NCI-H2107 treated with DMSO at 0.1 percent for 48 hours (cell line): Measurements from ENCODE around the gene ANKRD39.

Experiments
- DNase-seq: peaks from one replicate; lab custom pipeline; 2025; ENCODE audit not compliant: unreplicated experiment; lab: John Stamatoyannopoulos, UW

The ANKRD39 gene

GRCh38 chr2:96831679-96832078, 26.1 kb downstream of the ANKRD39 start:
- peak; percentile 13 for DNase-seq

GRCh38 chr2:96830044-96830562, 27.7 kb downstream of the ANKRD39 start:
- no peak for DNase-seq

DNA sequence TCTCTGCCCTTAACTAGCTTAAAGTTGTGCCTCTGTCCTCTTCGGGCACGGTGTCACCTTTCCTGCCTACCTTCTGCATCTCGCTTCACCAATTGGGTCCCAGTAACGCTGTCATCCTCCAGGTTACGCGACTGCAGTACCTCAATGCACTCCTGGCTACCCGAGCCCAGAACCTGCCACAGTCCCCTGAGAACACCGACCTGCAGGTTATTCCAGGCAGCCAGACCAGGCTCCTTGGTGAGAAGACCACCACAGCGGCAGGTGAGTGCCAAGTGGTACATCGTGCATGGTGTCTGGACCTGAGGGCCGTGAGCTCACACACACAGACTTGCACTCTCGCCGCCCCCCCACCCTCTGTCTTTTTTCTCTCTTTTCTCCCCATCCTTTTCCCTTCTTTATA, 28.9 kb downstream of the ANKRD39 start:
- DNase-seq, result no peak

GRCh38 chr2:96828436-96828835, 29.4 kb downstream of the ANKRD39 start:
- no peak for DNase-seq

GRCh38 chr2:96826546-96827278, 31.1 kb downstream of the ANKRD39 start:
- no peak for DNase-seq

DNA sequence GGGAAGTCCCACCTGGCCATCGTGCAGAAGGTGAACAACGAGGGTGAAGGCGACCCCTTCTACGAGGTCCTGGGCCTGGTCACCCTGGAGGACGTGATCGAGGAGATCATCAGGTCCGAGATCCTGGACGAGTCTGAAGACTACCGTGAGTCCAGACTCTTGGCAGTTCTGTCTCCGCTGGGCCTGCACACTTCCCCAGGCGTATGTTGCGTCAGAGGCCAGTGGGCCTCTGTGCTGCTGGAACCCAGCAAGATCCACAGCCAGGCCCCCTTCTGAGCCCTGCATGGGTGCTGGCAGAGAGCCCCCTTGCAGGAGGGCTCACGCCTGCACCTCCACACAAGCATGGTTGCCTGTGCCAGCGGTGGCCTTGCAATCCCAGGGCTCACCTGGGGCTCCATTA, 32.8 kb downstream of the ANKRD39 start:
- DNase-seq, result no peak

GRCh38 chr2:96824079-96824870, 33.5 kb downstream of the ANKRD39 start:
- DNase-seq, result no peak

- no peak for DNase-seq
These were observed 34.6 kb downstream of the ANKRD39 start for GRCh38 chr2:96823198-96823597.

DNA sequence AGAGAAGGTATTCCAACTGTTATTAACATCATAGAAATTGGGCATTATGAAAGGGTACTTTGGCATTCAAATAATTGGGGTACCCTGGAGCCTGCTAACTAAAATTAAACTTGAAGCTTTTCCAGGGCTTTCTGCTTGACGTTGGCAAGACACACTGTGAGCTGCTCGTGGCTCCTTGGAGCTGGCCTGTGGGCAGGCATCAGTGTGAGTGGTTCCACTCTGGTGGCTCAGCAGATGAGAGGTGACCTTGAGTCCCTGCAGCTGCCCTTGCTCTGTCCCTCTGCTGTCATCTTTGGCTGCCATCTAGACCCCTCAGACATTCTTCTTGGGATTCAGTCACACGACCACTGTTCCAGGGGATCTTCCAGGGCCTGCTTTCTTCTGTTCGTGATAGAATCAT, 35.0 kb downstream of the ANKRD39 start:
- DNase-seq, result no peak

DNA sequence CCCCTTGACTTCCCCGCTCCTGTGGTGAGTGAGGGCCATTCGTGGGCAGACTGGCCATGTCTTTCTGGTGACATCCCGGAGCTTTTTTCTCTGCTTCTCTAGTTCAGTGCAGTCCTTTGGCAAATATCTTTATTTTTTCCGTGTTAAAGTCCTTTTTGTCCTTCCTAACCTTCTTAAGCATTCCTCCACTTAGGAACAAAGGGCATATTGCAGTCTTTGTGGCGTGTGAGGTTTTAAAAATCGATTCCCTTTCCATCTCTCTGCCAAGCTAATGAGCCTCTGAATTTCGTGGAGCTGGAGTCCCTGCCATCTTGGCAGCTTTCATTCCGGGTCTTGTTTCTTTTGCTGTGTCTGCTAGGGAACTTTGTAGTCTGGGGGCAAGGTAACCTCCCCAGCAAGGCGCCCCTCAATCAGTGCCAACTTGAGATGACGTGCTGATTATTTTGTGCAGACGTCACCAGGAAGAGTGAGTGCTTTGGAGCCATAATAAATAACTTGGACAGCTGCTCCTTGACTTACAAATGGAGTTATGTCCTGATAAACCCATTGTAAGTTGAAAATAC, 36.6 kb downstream of the ANKRD39 start:
- DNase-seq, result peak; percentile 23

DNA sequence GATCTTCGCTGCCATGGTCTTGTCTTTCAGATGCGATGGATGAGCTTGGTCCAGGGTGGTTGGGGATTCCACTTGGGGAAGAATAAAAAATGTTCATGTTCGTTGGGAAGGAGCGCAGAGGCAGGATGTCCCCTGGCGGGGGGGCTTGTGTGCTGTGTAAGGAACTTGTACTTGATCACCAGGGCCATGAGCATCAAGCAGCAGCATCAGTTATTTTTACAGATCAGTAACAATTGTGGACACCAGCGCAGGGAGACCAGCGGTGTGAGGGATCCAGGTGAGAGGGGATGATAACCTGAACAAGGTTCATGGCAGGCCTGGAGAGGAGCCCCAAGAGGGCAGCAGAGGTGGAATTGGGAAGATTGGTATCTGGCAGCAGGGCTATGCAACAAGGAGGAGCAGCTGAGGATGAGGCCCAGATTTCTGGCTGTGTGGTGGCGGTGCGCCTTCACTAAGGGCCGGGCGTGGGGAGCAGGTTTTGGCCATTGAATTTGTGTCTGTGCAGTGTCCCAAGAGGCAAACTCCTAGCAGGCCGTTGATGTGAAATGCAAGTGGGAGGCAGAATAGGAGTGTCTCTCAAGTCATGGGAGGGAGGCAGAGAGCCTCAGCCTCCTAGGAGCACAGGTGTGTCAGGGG, 37.8 kb downstream of the ANKRD39 start:
- DNase-seq, result no peak

- no peak for DNase-seq
These were observed 38.5 kb downstream of the ANKRD39 start for GRCh38 chr2:96819128-96819875.

- DNase-seq, result no peak
These were observed 39.9 kb downstream of the ANKRD39 start for GRCh38 chr2:96817882-96818281.

- DNase-seq, result no peak
These were observed 40.7 kb downstream of the ANKRD39 start for GRCh38 chr2:96816836-96817702.

DNA sequence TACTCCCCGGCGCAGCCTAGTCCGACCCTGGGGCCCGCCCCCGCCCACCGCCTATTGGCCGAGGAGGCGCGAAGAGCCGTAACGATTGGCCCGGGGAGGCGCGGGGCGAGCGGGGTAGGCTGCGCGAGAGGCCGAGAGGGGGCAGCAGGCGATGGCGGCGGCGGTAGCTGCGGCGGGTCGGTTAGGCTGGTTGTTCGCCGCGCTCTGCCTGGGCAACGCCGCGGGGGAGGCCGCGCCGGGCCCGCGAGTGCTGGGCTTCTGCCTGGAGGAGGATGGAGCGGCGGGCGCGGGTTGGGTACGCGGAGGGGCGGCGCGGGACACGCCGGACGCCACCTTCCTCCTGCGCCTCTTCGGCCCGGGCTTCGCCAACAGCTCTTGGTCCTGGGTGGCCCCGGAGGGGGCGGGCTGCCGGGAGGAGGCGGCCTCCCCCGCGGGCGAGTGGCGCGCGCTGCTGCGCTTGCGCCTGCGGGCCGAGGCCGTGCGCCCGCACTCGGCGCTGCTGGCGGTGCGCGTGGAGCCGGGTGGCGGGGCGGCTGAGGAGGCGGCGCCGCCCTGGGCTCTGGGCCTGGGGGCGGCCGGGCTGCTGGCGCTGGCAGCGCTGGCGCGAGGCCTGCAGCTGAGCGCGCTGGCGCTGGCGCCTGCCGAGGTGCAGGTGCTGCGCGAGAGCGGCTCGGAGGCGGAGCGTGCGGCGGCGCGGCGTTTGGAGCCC, 41.5 kb downstream of the ANKRD39 start, which contains the start of gene CNNM3:
Gene CNNM3 (plus strand): TSS at position 142 of the 709 bp plus-strand sequence. CDS start 10 bp downstream, at position 152.
- DNase-seq, result peak; percentile 77

DNA sequence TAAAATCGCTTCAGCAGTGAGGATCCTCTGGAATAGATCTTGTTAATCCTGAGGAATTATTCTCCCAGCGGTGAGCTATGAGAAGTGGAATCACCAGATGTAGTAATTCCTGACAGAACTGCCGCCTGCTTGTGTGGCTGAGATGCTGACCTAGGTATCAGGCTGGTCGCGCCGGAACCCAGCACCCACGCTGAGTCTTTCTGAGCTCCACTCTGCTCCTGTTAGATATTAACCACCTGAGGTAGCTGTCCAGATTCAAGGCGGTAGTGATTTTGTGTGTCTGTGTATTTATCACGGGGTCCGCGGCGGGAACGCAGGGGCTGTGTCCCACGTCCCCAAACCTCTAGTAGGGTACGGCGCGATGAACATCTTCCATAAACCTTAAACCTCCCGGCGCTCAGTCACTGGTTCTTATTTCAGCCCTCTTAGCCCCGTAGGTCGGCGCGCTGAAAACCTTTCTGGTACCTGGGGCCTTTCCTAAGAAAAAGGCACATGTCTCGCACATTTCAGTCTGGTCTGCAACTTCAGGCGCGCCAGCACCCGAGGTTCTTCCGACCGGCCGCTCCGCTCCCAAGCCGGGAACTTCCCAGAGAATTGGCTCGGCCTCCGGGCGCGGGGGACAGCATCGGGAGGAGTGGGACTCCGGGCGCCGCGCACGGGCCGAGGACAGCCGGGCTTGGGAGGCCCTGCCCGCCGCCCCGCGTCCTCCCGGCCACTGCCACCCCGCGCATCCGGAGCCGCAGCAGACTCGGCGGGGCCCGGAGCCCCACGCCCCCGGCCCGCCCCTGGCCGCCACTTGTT, 42.3 kb downstream of the ANKRD39 start:
- DNase-seq, result no peak

- DNase-seq, result no peak
These were observed 44.2 kb downstream of the ANKRD39 start for GRCh38 chr2:96813656-96814055.

DNA sequence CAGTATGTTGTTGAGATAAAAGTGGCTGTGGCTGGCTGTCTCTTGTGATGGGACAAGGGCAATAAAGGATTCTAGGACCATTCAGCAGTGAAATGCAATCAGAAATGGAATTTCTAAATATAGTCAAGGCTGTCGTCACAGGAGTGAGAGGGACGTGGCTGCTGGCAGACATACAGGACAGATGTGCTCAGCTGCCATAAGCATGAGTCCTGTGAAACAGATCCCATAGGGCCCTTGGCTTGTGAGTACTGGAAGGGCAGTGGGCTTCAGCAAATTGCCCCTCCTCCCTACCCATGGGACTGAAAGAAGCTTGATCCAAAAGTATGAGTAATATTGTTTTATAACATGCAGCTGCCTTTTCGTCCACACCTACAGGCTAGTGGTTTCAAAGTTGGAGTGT, 45.9 kb downstream of the ANKRD39 start:
- no peak for DNase-seq
